HG02623 (cell line): ENCODE results near the gene ZNF780B.

ENCODE experiments used
- ATAC-seq: cut with Tn5 transposase; IDR thresholded peaks from one replicate; pipeline ENCODE4 v1.9.1; 2021; ENCODE audit warnings: moderate library complexity; ENCODE audit not compliant: unreplicated experiment

Gene ZNF780B

GRCh38 chr19:39983695-39984300 is 72.2 kb downstream of the ZNF780B start:
- ATAC-seq: no peak

- ATAC-seq: no peak
Observed at GRCh38 chr19:39982883-39983282, 73.1 kb downstream of the ZNF780B start.
